Measurements from ENCODE around the gene RPS14. TPM values are rescaled to one million over a fixed set of nuclear protein-coding genes. Genes with fewer than 3 reads are reported as not detected.
A peak's percentile ranks its signal among the peaks of the same experiment; 100 is the strongest.

RPS14 gene
- total RNA-seq, 2 donors from 2014 or later = 2,876 to 3,412 TPM

DNA sequence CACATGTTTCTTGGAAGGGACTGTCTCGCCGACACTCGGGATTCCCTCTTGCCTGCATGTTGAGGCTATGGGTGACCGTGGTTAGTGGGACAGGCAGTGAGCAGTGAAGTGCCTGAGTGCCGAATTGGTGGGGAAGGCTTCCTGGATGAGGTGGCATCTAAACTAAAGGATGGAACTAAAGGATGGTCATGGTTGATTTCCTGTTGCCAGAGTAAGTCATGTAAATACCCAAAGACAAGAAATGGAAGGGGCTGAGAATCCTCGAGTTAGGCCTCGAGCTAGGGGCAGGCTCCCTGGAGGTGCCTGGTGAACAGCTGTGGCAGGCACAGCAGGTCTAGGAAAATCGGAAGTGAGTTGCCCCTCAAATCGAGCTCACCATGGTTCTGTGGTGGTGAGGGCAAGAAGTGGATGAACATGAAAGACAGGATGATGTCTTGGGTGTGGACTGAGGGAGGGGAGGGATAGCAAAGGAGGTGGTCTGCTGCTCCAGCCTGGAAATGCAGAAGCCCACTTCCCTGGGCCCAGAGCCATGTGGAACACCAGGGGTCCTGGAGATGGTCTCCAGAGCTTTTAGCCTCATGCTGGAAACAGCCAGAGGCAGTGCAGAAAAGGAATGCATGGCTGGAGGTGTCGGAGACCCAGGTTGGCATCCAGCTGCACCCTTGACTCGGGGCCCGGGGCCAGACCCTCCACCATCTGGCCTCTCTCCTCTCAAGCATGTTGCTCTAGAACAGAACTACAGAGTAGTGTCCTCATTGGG is 49.0 kb downstream of the RPS14 start:
- DNase-seq (ENCODE audit: low spot score in 2 of 2) (no peak), ATAC-seq (no peak)
- peak overlapping the region; percentile 75 to 87 for H3K27ac Mint-ChIP-seq
- peaks cover 8 to 14% of the 10 kb centered on the region in 2 donors for H3K36me3 Mint-ChIP-seq
- no peaks in the 10 kb centered on the region for H3K9me3 Mint-ChIP-seq

GRCh38 chr5:150399524-150400211 is 49.9 kb downstream of the RPS14 start:
- Mint-ChIP-seq H3K27ac (peak overlapping the region; percentile 50 to 75), H3K9me3 (no peaks in the 10 kb centered on the region), H3K36me3 (peaks cover 8 to 14% of the 10 kb centered on the region in 2 donors)
- DNase-seq (ENCODE audit: low spot score in 2 of 2) (no peak), ATAC-seq (no peak)

GRCh38 chr5:150398722-150399523 is 50.6 kb downstream of the RPS14 start:
- DNase-seq (ENCODE audit: low spot score in 2 of 2) (no peak), ATAC-seq (peak; percentile 22 to 57)
- H3K36me3 Mint-ChIP-seq = peaks cover 8 to 14% of the 10 kb centered on the region in 2 donors
- no peaks in the 10 kb centered on the region for H3K9me3 Mint-ChIP-seq
- H3K27ac Mint-ChIP-seq = peak overlapping the region in 1 of 2 donors; percentile 75

- DNase-seq (ENCODE audit: low spot score in 2 of 2) (no peak), ATAC-seq (peak in 1 of 2 donors; percentile 12)
- no peaks in the 10 kb centered on the region for H3K9me3 Mint-ChIP-seq
- peaks cover 8 to 14% of the 10 kb centered on the region in 2 donors for H3K36me3 Mint-ChIP-seq
- peak overlapping the region in 1 of 2 donors; percentile 75 for H3K27ac Mint-ChIP-seq
These were observed 51.5 kb downstream of the RPS14 start for GRCh38 chr5:150397782-150398721.

GRCh38 chr5:150397146-150397781 is 52.3 kb downstream of the RPS14 start:
- Mint-ChIP-seq H3K27ac (no peak overlapping the region), H3K36me3 (peaks cover 8 to 14% of the 10 kb centered on the region in 2 donors), H3K9me3 (no peaks in the 10 kb centered on the region)
- ATAC-seq = no peak
- DNase-seq (ENCODE audit: low spot score in 2 of 2) = no peak

GRCh38 chr5:150396267-150396666 is 53.3 kb downstream of the RPS14 start:
- H3K27ac Mint-ChIP-seq = peak overlapping the region; percentile 68 to 92
- peaks cover 8 to 9% of the 10 kb centered on the region in 2 donors for H3K36me3 Mint-ChIP-seq
- ATAC-seq = no peak
- H3K9me3 Mint-ChIP-seq = no peaks in the 10 kb centered on the region
- no peak for DNase-seq (ENCODE audit: low spot score in 2 of 2)

DNA sequence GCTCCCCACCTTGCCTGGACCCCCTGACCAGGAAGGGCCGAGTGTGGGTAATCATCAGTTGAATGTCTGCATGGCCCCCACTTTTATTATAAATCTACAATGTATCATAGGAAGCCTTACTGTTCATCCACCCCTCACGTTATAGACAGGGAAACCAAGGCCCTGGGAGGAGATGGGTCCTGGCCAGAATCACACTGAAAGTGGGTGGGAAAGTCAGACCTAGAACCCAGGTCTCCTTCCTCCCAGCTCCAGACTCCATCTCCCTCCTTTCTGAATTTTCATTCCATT is 53.9 kb downstream of the RPS14 start:
- peaks cover 8 to 9% of the 10 kb centered on the region in 2 donors for H3K36me3 Mint-ChIP-seq
- ATAC-seq (no peak), DNase-seq (ENCODE audit: low spot score in 2 of 2) (no peak)
- H3K9me3 Mint-ChIP-seq = no peaks in the 10 kb centered on the region
- no peak overlapping the region for H3K27ac Mint-ChIP-seq

- ATAC-seq = no peak
- DNase-seq (ENCODE audit: low spot score in 2 of 2) = no peak
- H3K27ac Mint-ChIP-seq = peak overlapping the region; percentile 7 to 68
- no peaks in the 10 kb centered on the region for H3K9me3 Mint-ChIP-seq
- peaks cover 8 to 9% of the 10 kb centered on the region in 2 donors for H3K36me3 Mint-ChIP-seq
These were observed 54.4 kb downstream of the RPS14 start for GRCh38 chr5:150394912-150395687.

- Mint-ChIP-seq H3K27ac (peak overlapping the region in 1 of 2 donors; percentile 60), H3K36me3 (peaks cover 8 to 9% of the 10 kb centered on the region in 2 donors), H3K9me3 (no peaks in the 10 kb centered on the region)
- DNase-seq (ENCODE audit: low spot score in 2 of 2) (no peak), ATAC-seq (peak; percentile 23 to 72)
These were observed 55.4 kb downstream of the RPS14 start for GRCh38 chr5:150394131-150394530.

DNA sequence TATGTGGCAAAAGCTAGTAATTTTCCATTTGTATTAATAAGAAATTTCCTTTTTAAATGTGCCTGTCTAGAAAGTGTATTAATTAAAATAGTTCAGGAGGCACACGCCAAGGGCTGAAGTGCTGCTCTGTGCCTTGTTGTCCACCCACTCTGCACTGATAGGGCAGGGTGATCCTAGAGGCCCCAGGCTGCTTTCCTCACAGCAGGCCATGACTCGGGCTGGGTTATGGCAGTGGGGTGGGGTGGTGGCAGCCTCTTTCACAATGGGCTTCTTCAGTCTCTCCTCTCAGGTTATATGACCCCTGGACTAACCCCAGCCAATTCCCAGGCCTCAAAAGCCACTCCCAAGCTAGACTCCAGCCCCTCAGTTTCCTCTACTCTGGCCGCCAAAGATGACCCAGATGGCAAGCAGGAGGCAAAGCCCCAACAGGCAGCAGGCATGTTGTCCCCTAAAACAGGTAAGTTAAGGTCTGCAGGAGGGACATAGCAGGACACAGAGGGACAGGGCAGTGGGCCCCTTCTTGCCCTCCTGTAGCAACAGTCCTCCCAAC is 56.4 kb downstream of the RPS14 start:
- peak overlapping the region; percentile 72 to 85 for H3K27ac Mint-ChIP-seq

GRCh38 chr5:150392680-150393079 is 56.9 kb downstream of the RPS14 start:
- DNase-seq (ENCODE audit: low spot score in 2 of 2) = no peak
- Mint-ChIP-seq H3K9me3 (no peaks in the 10 kb centered on the region), H3K27ac (peak overlapping the region in 1 of 2 donors; percentile 54), H3K36me3 (peaks cover 8 to 9% of the 10 kb centered on the region in 2 donors)
- no peak for ATAC-seq

More for the DNA sequence above, 56.4 kb downstream of the RPS14 start:
- Mint-ChIP-seq H3K9me3 (no peaks in the 10 kb centered on the region), H3K36me3 (peaks cover 8 to 9% of the 10 kb centered on the region in 2 donors)
- DNase-seq (ENCODE audit: low spot score in 2 of 2) (no peak), ATAC-seq (no peak)

Other genes with a start within 250 kb of the RPS14 start
- not detected for gene CAMK2A, start 160.0 kb downstream of the RPS14 start, total RNA-seq
- not detected for gene ARSI, start 146.8 kb downstream of the RPS14 start, total RNA-seq
- gene TCOF1, start 92.0 kb downstream of the RPS14 start, total RNA-seq = 10 to 100 TPM; 91.9 to 94.4 TPM
- 100 to 1,000 TPM; 249 to 277 TPM for gene CD74, start 36.8 kb downstream of the RPS14 start, total RNA-seq
- gene NDST1, start 58.4 kb upstream of the RPS14 start, total RNA-seq = 1 to 10 TPM in 1 of 2 donors, under 1 TPM in 1; 0.87 to 4.5 TPM
- under 1 TPM; 0.18 to 0.53 TPM for gene SYNPO, start 190.9 kb upstream of the RPS14 start, total RNA-seq
- under 1 TPM; 0.09 to 0.49 TPM for gene MYOZ3, start 211.5 kb upstream of the RPS14 start, total RNA-seq

Measured in activated naive CD4-positive, alpha-beta T cell treated with anti-CD3 and anti-CD28 coated beads, Interleukin-2, amount 50 U/mL, for 72 hours (primary cell).